Measurements from ENCODE around the gene SLC52A1.

SLC52A1 gene

DNA sequence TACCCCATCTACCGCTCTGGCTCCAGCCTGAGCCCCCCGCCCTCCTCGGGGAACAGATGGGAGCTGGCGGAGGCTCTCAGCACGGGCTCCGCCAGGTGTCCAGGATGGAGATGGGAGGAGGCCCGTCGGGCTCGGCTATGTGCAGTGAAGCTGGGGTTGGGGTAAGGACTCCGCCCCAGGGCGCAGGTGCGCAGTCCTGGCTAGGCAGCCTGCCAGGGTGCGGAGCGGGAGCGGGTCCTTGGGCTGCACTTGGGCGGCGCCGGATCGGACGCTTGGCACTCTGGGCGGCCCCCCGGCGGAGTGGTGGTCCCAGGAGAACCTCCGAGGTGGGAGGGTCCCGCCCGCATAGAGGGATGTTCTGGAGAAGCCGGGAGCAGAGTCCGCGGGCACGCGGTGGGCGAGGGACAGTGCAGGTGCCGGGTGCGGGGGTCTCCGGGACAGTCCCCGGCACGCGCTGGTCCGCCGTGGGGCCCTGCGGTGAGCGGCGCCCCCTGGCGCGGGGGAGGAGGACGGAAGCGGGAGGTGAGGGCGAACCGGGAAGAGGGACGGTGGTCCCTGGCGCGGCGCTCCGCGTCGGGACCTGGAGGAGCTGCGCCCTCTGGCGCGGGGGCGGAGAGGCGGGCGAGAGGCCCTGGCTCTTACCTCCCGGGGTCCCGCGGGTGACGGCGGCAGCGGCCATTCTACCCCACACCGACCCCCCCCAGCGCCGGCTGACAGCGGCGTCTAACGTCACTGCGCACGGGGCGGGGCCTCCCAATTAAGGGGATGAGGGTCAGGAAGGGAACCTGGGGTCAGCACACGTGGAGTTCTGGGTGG lies 48.1 kb downstream of the SLC52A1 start, which contains the start of gene CAMTA2:
CAMTA2 (minus strand) TSS at position 725 of the 816 bp plus-strand sequence. CDS start 1,453 bp downstream, outside the sequence.
- peak; percentile 93 to 94 for ATAC-seq

DNA sequence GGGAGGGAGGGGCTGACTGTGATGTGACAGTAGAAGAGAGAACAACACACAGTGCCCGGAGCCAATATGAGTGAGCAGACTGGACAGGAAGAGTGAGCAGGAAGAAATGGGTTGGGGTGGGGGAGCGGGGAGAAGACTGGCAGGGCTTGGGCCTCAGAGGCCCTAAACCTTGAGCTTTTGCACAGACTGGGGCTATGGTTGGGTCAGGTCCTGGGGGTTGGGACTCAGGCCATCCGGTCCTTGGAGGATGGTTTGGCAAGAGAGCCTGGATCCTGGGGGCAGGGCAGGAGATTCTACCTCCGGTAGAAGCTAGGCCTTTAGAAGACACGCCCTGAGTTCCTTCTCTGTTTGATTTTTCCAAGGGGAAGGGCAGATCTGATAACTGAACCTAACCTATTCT lies 48.8 kb downstream of the SLC52A1 start:
- no peak for ATAC-seq

Data from activated CD4-positive, CD25-positive, alpha-beta regulatory T cell treated with anti-CD3 and anti-CD28 coated beads, Interleukin-2, amount 50 U/mL, for 24 hours (primary cell).